ENCODE data around the gene LGALS4.
"Not testable (repeated sequence)": the region's sequence is repeated elsewhere in the genome, so short reads cannot be mapped to it uniquely, and the experiment has no call there.

The LGALS4 gene

DNA sequence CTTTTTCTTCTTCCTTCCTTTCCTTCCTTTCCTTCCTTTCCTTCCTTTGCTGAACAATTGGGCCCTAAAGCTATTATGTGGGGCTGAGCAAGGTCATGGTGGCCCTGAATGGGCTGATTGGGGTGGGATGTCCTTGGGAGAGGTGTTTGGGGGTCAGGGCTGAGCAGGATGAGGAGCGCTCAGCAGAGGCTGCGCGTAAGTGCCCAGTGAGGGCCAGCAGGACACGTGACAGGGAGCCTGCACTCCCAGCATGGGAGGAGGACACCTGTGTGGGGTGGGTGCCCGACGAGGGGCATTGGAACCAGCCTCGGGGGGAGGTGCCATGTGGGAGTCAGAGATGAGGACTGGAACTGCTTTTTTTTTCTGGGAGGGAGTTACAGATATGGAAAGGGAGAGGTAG is 34.0 kb downstream of the LGALS4 start:
- Histone ChIP-seq H3K4me1 (ENCODE audit: control insufficient read depth, low read length) (no peaks in the 10 kb centered on the region), H3K27me3 (ENCODE audit: control insufficient read depth, low read length) (peaks cover 4% of the 10 kb centered on the region; the same call in 1 of the 2 replicates), H3K4me2 (ENCODE audit: low read length) (no peak overlapping the region), H3K4me3 (ENCODE audit: low read length) (no peak overlapping the region), H3K9me2 (replicated peaks; ENCODE audit: control insufficient read depth, low read length) (no peaks in the 10 kb centered on the region), H3K36me3 (ENCODE audit: control insufficient read depth, low read length) (no peaks in the 10 kb centered on the region), H3K27ac (ENCODE audit: low read depth, low read length) (no peak overlapping the region), H3K79me2 (ENCODE audit: control insufficient read depth, low read length) (no peaks in the 10 kb centered on the region), H3K9me3 (ENCODE audit: control insufficient read depth, insufficient read depth, low read length) (no peaks in the 10 kb centered on the region), H4K20me1 (ENCODE audit: control insufficient read depth, insufficient read depth, low read depth, low read length) (no peaks in the 10 kb centered on the region), H3F3A (ENCODE audit: control insufficient read depth, insufficient read depth) (0 out of 2 replicates have a peak, but pooled peaks cover 3% of the 10 kb centered on the region)
- TF ChIP-seq, protein P1, sequence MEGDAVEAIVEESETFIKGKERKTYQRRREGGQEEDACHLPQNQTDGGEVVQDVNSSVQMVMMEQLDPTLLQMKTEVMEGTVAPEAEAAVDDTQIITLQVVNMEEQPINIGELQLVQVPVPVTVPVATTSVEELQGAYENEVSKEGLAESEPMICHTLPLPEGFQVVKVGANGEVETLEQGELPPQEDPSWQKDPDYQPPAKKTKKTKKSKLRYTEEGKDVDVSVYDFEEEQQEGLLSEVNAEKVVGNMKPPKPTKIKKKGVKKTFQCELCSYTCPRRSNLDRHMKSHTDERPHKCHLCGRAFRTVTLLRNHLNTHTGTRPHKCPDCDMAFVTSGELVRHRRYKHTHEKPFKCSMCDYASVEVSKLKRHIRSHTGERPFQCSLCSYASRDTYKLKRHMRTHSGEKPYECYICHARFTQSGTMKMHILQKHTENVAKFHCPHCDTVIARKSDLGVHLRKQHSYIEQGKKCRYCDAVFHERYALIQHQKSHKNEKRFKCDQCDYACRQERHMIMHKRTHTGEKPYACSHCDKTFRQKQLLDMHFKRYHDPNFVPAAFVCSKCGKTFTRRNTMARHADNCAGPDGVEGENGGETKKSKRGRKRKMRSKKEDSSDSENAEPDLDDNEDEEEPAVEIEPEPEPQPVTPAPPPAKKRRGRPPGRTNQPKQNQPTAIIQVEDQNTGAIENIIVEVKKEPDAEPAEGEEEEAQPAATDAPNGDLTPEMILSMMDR (IDR thresholded peaks at IDR 0.05; ENCODE audit: low read depth, low read length, poor library complexity, severe bottlenecking): no peak

DNA sequence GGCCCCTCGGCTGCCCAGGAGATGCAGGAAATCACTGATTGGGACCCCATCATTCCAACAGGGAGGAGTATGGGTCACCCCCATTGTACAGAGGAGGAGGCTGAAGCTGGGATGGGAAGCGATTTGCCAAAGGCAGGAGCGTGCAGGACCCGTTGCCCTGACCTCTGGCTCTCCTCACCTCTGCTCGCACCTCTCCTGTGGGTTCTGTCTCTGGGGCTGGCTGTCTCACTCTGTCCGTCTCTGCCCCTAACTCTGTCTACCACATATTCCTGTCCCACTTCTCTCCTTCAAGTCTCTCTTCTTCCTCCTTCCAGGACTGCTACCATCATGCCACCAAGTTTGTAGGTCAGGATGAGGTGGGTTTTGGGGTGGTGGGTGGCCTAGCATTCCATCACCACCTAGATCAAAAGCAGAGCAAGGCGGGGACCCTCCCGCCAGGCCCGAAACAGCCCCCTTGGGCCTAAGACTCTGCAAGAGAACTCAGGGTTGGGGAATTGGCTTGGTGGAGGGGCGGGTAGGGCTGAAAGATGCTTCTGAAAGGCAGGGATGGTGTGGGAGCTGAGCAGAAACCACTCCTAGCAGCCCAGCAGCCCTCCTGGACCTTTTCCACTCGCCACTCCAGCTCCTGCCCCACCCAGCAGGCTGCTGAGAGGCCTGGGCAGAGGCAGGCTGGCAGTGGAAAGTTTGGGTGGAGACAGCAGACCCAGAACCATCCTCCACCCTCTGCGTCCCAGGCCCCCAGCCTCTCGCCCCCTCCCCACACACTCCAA is 38.4 kb downstream of the LGALS4 start:
- Histone ChIP-seq H3K4me3 (ENCODE audit: low read length) (no peak overlapping the region), H3K27me3 (ENCODE audit: control insufficient read depth, low read length) (no peaks in the 10 kb centered on the region), H3K4me2 (ENCODE audit: low read length) (no peak overlapping the region), H3K36me3 (ENCODE audit: control insufficient read depth, low read length) (no peaks in the 10 kb centered on the region), H3K79me2 (ENCODE audit: control insufficient read depth, low read length) (no peaks in the 10 kb centered on the region), H3K9me2 (replicated peaks; ENCODE audit: control insufficient read depth, low read length) (no peaks in the 10 kb centered on the region), H3K4me1 (ENCODE audit: control insufficient read depth, low read length) (peaks cover 8% of the 10 kb centered on the region), H3F3A (ENCODE audit: control insufficient read depth, insufficient read depth) (0 out of 2 replicates have a peak, but pooled peaks cover 3% of the 10 kb centered on the region), H3K9me3 (ENCODE audit: control insufficient read depth, insufficient read depth, low read length) (no peaks in the 10 kb centered on the region), H4K20me1 (ENCODE audit: control insufficient read depth, insufficient read depth, low read depth, low read length) (no peaks in the 10 kb centered on the region), H3K27ac (ENCODE audit: low read depth, low read length) (no peak overlapping the region)
- TF ChIP-seq, protein P1 (IDR thresholded peaks at IDR 0.05; ENCODE audit: low read depth, low read length, poor library complexity, severe bottlenecking): no peak
- TF ChIP-seq EZH2phosphoT487 (IDR thresholded peaks at IDR 0.05; ENCODE audit: borderline replicate concordance, low read length): no peak

DNA sequence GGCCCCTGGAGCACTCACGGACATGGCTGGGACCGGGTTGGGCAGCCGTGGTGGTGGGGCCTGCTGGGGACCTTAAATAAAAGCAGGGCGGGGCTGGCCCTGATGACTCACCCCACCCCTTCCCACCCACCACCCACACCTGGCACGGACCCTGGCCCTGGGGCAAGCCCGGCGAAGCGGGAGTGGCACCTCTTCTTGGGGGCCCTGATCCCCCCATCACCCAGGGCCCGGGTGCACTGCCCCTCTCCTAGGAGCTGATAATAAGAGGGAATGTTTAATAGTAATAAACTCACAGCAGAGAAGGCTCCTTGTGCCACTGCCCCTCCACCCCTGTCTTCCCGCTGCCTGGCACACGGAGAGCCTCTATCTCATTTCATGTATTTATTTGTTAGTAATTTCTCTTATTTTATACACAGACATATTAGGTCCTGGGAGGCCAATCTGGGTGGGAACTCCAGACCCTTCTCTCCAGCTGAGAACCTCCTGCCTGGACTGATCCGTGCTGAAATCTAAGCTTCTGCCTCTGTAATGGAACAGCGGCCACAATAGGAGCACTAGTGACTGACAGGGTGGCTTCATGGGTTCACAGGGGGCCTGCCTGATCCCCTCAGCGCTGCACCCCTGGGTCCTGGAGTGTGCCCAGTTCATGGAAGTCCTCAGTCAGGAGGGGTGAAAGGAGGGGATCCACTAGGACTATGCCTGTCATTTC is 39.1 kb downstream of the LGALS4 start, which contains the start of gene LGALS7:
Gene LGALS7, minus strand, starts transcription at position 49 of the 709 bp plus-strand sequence. Its CDS starts 25 bp downstream, at position 24.
- no peak within 1 kb of the TSS for H3K27ac ChIP-seq (ENCODE audit: low read depth, low read length)
- peaks cover 11% of the 10 kb centered on the region for H3K4me1 ChIP-seq (ENCODE audit: control insufficient read depth, low read length)
- no peaks in the 10 kb centered on the region for H3K27me3 ChIP-seq (ENCODE audit: control insufficient read depth, low read length)
- no peak within 1 kb of the TSS for H3K4me3 ChIP-seq (ENCODE audit: low read length)
- no peaks in the 10 kb centered on the region for H3K36me3 ChIP-seq (ENCODE audit: control insufficient read depth, low read length)
- 0 out of 2 replicates have a peak, but pooled peaks cover 3% of the 10 kb centered on the region for H3F3A ChIP-seq (ENCODE audit: control insufficient read depth, insufficient read depth)
- H3K9me2 ChIP-seq (replicated peaks; ENCODE audit: control insufficient read depth, low read length): no peaks in the 10 kb centered on the region
- H3K4me2 ChIP-seq (ENCODE audit: low read length): no peak within 1 kb of the TSS
- TF ChIP-seq EZH2phosphoT487 (IDR thresholded peaks at IDR 0.05; ENCODE audit: borderline replicate concordance, low read length): no peak
- TF ChIP-seq, protein P1 (IDR thresholded peaks at IDR 0.05; ENCODE audit: low read depth, low read length, poor library complexity, severe bottlenecking): no peak
- H3K79me2 ChIP-seq (ENCODE audit: control insufficient read depth, low read length): no peaks in the 10 kb centered on the region
- no peaks in the 10 kb centered on the region for H4K20me1 ChIP-seq (ENCODE audit: control insufficient read depth, insufficient read depth, low read depth, low read length)
- H3K9me3 ChIP-seq (ENCODE audit: control insufficient read depth, insufficient read depth, low read length): no peaks in the 10 kb centered on the region

DNA sequence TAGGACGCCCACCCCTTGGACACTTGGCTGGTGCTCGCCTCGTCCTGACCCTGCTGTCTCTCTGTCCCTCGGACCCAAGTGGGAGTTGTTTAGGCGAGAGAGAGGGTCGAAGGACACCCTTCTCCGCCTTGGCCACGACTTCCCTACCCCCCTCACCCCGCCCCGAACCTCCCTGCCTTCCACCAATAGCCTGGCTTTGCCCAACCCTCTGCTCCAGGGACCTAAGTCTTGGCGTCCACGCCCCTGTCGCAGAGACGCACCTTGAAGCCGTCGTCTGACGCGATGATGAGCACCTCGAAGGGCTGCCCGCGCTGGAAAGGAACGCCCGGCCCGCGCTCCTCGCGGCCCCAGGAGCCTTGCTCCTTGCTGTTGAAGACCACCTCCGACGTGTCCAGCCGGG is 41.2 kb downstream of the LGALS4 start:
- H3K4me1 ChIP-seq (ENCODE audit: control insufficient read depth, low read length): peaks cover 11% of the 10 kb centered on the region
- H3K4me2 ChIP-seq (ENCODE audit: low read length); H3K9me2 ChIP-seq (replicated peaks; ENCODE audit: control insufficient read depth, low read length); H4K20me1 ChIP-seq (ENCODE audit: control insufficient read depth, insufficient read depth, low read depth, low read length); H3K27me3 ChIP-seq (ENCODE audit: control insufficient read depth, low read length); H3K27ac ChIP-seq (ENCODE audit: low read depth, low read length); H3K4me3 ChIP-seq (ENCODE audit: low read length); H3K9me3 ChIP-seq (ENCODE audit: control insufficient read depth, insufficient read depth, low read length); H3K79me2 ChIP-seq (ENCODE audit: control insufficient read depth, low read length); H3F3A ChIP-seq (ENCODE audit: control insufficient read depth, insufficient read depth); H3K36me3 ChIP-seq (ENCODE audit: control insufficient read depth, low read length): not testable (repeated sequence)

DNA sequence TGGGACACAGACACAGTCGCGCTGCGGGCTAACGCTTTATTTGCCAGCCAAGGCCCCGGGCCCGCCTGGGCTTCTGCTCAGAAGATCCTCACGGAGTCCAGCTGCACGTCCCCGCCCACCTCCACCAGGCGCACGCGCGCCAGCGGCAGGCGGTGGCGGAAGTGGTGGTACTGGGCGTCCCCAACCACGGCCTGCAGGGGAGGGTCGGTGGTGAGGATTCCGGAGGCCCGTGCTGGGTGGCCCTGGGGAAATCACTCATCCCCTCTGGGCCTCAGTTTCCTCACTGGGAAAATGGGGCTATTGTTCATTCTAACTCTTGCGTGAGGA is 41.8 kb downstream of the LGALS4 start:
- H3K4me3 ChIP-seq (ENCODE audit: low read length); H3K27me3 ChIP-seq (ENCODE audit: control insufficient read depth, low read length); H3K79me2 ChIP-seq (ENCODE audit: control insufficient read depth, low read length); H3K36me3 ChIP-seq (ENCODE audit: control insufficient read depth, low read length); H3K9me3 ChIP-seq (ENCODE audit: control insufficient read depth, insufficient read depth, low read length); H3K27ac ChIP-seq (ENCODE audit: low read depth, low read length); H3K4me2 ChIP-seq (ENCODE audit: low read length); H3F3A ChIP-seq (ENCODE audit: control insufficient read depth, insufficient read depth); H3K9me2 ChIP-seq (replicated peaks; ENCODE audit: control insufficient read depth, low read length); H4K20me1 ChIP-seq (ENCODE audit: control insufficient read depth, insufficient read depth, low read depth, low read length): not testable (repeated sequence)
- peaks cover 11% of the 10 kb centered on the region for H3K4me1 ChIP-seq (ENCODE audit: control insufficient read depth, low read length)

Data from DOHH2 (cell line).